ENCODE data around the gene RAP1A.

Gene RAP1A

GRCh38 chr1:111733183-111733991, 113.8 kb downstream of the RAP1A start:
- peaks cover 31% of the 10 kb centered on the region for H3K4me1 Mint-ChIP-seq
- H3K27ac Mint-ChIP-seq = peak overlapping the region in 1 of 3 experiments; percentile 53
- H3K4me3 Mint-ChIP-seq = peak overlapping the region in 1 of 3 experiments; percentile 27
- TF ChIP-seq CTCF (IDR thresholded peaks at IDR 0.05; ENCODE audit: unreplicated experiment in 3 of 3) = no peak
- H3K9me3 Mint-ChIP-seq = no peaks in the 10 kb centered on the region
- H3K36me3 Mint-ChIP-seq (ENCODE audit: low read depth) = no peaks in the 10 kb centered on the region
- peaks cover 10% of the 10 kb centered on the region for H3K27me3 Mint-ChIP-seq (ENCODE audit: low read depth)

- Mint-ChIP-seq H3K4me3 (peak overlapping the region in 1 of 3 experiments; percentile 21), H3K9me3 (no peaks in the 10 kb centered on the region), H3K36me3 (ENCODE audit: low read depth) (no peaks in the 10 kb centered on the region), H3K4me1 (peaks cover 27% of the 10 kb centered on the region), H3K27ac (peak overlapping the region in 1 of 3 experiments; percentile 53), H3K27me3 (ENCODE audit: low read depth) (peaks cover 10% of the 10 kb centered on the region)
- no peak for TF ChIP-seq CTCF (IDR thresholded peaks at IDR 0.05; ENCODE audit: unreplicated experiment in 3 of 3)
Observed at GRCh38 chr1:111733992-111734341, 114.4 kb downstream of the RAP1A start.

- no peaks in the 10 kb centered on the region for H3K36me3 Mint-ChIP-seq (ENCODE audit: low read depth)
- H3K27ac Mint-ChIP-seq = no peak overlapping the region
- H3K27me3 Mint-ChIP-seq (ENCODE audit: low read depth) = peaks cover 10% of the 10 kb centered on the region
- H3K4me1 Mint-ChIP-seq = peaks cover 23% of the 10 kb centered on the region
- TF ChIP-seq CTCF (IDR thresholded peaks at IDR 0.05; ENCODE audit: unreplicated experiment in 3 of 3) = no peak
- H3K4me3 Mint-ChIP-seq = no peak overlapping the region
- H3K9me3 Mint-ChIP-seq = no peaks in the 10 kb centered on the region
Observed at GRCh38 chr1:111734426-111734825, 114.8 kb downstream of the RAP1A start.

- Mint-ChIP-seq H3K4me3 (no peak overlapping the region), H3K9me3 (no peaks in the 10 kb centered on the region), H3K4me1 (peaks cover 21% of the 10 kb centered on the region), H3K36me3 (ENCODE audit: low read depth) (no peaks in the 10 kb centered on the region), H3K27me3 (ENCODE audit: low read depth) (peaks cover 13% of the 10 kb centered on the region), H3K27ac (no peak overlapping the region)
- no peak for TF ChIP-seq CTCF (IDR thresholded peaks at IDR 0.05; ENCODE audit: unreplicated experiment in 3 of 3)
Observed at GRCh38 chr1:111734856-111735255, 115.3 kb downstream of the RAP1A start.

GRCh38 chr1:111735321-111735720, 115.7 kb downstream of the RAP1A start:
- H3K9me3 Mint-ChIP-seq = no peaks in the 10 kb centered on the region
- H3K36me3 Mint-ChIP-seq (ENCODE audit: low read depth) = no peaks in the 10 kb centered on the region
- H3K4me1 Mint-ChIP-seq = peaks cover 19% of the 10 kb centered on the region

More at GRCh38 chr1:111735321-111735720, 115.7 kb downstream of the RAP1A start:
- TF ChIP-seq CTCF (IDR thresholded peaks at IDR 0.05; ENCODE audit: unreplicated experiment in 3 of 3) = no peak
- no peak overlapping the region for H3K4me3 Mint-ChIP-seq
- no peak overlapping the region for H3K27ac Mint-ChIP-seq
- peaks cover 16% of the 10 kb centered on the region for H3K27me3 Mint-ChIP-seq (ENCODE audit: low read depth)
